GM04504 (cell line): Measurements from ENCODE around the gene TOP2B.

Source experiments
- DNase-seq: peaks from one replicate; pipeline ENCODE4 v3.0.0-alpha.2; 2012; ENCODE audit warnings: low read depth

Gene TOP2B

GRCh38 chr3:25619382-25619781 is 45.3 kb downstream of the TOP2B start:
- no peak for DNase-seq

GRCh38 chr3:25618028-25618427 is 46.7 kb downstream of the TOP2B start:
- no peak for DNase-seq

DNA sequence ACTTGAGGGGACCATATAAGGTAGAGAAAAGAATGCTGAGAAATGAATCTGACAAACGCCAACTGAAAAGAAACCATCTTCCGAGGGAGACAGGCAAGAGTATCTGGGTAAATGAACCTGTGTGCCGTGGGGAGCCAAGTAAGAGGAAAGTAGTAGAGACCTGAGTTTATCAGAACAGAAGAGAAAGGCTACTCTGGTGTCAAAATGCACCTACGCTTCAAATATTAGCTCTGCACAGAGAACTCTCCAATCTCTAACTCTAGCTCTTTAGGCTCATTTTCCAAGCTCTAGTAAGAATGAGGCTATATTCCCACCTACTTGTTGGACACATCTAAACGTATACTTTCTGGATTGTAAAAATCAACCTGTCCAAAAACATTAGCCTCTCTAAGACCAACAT is 53.5 kb downstream of the TOP2B start:
- no peak for DNase-seq

- DNase-seq = no peak
Observed at GRCh38 chr3:25610779-25611178, 53.9 kb downstream of the TOP2B start.

- no peak for DNase-seq
Observed at GRCh38 chr3:25610167-25610566, 54.5 kb downstream of the TOP2B start.

DNA sequence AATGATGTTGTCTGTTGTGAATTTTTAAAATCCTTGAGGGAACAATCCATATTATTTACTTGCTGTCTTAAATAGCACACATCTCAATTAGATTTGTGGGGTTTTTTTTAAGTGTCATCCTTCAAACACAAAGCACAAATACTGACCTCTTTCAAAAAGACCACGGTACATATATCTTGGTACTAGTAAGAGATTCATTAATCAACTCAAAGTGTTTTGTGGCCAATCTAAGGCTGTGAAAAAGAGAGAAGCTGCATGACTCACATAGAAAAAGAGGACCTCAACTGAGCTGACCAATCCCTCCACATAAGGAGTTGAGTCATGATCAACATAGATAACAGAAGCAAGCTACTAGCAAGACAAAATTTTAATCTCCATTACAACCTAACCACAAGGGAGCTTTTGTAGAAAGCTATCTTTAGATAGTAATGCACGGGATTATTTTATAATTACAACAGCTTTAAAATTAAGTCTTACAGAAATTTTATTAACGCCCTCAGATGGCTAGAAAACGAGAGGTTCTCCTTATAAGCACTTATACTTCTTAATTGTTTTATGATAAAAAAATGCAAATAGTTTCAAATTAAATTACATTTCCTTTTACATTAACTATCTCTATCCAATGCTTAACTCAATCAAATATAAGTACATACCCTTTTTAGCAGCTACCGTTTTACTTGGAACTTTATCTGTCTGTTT is 60.5 kb downstream of the TOP2B start:
- DNase-seq = peak; percentile 35

DNA sequence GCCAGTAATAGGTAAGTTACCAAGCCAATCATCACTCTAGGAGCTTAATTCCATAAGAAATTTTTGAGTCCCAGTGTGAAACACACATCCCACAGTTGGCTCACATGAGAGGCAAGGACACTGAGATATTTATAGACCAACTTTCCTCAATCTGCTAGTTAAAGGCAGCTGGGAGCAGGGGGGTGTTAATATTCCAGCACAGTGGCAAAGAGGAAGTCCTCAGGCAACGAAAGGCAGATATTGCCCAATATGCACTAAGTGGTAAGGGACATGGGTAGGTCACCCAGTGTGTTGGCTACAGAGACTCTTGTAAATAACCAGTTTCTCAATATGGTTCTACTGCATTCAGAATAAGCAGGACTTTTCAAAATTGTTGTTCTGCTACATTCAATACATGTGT is 61.0 kb downstream of the TOP2B start:
- DNase-seq = peak; percentile 17

- DNase-seq = no peak
Observed at GRCh38 chr3:25597535-25598101, 67.1 kb downstream of the TOP2B start.

- DNase-seq = peak; percentile 69
Observed at GRCh38 chr3:25594007-25594502, 70.7 kb downstream of the TOP2B start.

DNA sequence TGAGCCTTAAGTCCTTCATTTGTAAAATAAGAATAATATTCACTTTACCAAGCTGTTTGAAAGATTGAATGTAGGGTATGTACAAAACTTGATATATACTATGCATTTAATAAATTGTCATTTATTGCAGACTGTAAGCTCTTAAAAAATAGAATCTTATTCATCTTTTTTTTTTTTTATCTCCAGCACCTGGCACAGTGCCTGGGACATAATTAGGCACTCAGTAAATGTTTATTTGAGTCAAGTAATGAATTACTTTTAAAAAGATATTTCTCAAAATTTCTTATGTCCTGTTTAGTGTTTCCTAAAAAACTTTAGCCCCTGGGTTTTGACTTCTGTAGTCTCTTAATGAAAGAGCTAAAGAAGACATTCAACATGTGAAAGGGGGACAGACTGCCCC is 71.7 kb downstream of the TOP2B start:
- no peak for DNase-seq

GRCh38 chr3:25592510-25592968 is 72.2 kb downstream of the TOP2B start:
- no peak for DNase-seq

DNA sequence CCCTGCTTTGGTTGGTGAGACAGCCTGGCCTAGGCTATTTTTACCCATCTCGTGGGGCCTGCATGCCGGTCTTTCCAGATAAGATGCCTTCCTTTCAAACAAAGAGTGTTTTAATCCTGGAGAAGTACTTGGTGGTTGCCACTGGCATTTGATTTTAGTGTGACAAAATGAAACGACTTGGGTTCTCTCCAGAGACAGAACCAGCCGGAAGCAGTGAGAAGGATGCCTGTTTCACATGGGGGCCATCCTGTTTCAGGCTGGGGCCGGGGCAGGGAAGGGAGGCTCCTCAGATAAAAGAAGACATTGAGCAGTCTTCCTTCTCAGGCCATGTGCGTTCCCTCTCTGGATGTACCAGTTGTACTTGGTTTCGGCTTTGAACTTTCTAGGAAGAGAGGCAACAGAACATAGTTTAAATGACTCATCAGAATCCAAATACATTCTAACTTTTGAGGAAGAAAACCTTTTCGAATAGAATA is 74.9 kb downstream of the TOP2B start:
- no peak for DNase-seq

- no peak for DNase-seq
Observed at GRCh38 chr3:25589104-25589782, 75.5 kb downstream of the TOP2B start.

- no peak for DNase-seq
Observed at GRCh38 chr3:25588441-25589103, 76.1 kb downstream of the TOP2B start.

GRCh38 chr3:25587975-25588374 is 76.7 kb downstream of the TOP2B start:
- no peak for DNase-seq

DNA sequence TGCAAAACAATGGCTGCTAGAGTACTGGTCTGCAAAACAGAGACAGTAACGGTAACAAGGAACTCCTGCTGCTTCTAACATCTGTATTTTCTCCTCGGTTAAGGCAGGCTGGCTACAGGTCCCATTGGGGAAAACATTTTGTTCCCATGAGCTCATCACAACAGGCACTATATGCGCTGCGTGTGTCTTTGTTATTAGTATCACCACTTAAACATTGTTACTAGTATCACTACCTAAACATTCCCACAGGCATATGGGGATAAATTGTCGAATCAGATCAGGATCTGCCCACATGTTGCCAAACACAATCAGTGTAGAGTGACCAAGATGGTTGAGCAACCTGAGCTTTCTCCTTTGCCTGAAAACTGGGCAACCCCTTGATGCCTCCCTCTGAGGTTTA is 77.2 kb downstream of the TOP2B start:
- DNase-seq = no peak

GRCh38 chr3:25587094-25587493 is 77.6 kb downstream of the TOP2B start:
- DNase-seq = no peak

DNA sequence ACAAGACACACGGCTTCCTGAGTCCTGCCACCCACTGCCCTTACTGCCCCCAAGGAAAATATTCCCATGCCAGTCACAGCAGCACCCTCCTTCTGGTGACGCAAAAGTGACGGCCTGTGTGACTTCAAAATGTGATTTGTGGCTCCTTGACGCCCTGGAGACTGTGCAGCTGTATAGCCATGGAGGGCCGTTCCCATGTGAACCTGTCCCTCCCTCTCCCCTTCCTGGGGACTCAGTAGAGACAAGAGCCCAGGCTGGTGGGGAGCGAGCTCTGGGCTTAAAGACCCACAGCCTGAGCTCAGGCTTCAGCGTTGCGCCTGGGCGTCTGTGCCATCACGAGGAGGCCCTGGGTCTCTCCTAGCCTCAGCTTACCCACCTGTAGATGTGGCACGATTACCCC is 78.2 kb downstream of the TOP2B start:
- DNase-seq = no peak

DNA sequence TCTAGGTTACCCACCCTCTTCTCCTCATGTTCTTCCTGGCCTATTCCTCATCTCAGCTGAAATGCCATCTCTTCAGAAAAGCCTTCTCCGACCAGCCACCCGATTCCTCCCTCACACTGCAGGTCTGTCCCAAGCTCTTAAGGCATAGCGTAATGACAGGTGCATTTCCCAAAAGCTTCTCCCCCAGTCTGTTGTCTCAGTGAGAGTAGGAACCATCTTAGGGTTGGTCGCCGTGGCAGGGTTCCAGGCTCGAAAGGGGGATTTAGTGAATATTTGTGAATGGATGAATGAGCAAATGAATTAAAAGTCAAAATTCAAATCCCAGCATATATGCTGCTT is 78.6 kb downstream of the TOP2B start:
- no peak for DNase-seq

DNA sequence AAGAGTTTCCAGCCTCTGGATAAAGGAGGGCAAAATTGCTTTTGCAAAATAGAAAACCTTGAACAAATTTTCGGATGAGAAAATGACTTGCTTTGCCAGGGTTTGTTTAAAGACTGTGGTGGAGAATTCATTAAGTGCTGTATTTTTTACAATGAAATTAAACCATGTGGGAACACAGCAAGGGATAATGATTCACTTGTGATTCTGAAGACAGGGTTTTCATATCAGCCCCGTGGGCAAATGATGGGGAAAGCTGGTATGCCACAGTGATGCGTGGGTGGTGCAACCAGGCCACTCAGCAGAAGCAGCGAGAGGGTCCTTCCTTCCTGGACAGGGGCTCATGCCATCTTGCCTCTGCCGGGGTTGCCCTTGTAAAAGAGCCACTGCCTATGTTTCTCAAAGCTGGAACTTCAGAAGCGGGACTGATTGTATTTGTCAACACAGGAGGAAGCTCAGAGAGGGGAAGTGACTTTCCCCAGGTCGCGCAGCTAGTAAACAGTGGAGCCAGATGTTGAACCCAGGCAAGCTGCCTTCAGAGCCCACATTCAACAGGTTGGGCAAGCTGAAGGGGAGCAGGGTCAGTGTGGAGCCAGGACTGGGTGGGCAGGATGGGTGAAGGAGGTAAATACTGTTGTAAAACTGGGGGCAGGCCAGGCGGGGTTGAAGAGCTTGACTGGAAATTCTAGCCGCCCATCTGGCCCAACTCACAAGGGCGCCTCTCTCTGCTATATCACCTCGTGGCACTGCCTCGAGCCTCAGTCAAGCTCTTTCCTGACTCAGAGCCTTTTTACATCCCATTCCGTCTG is 79.1 kb downstream of the TOP2B start:
- DNase-seq = no peak

GRCh38 chr3:25584011-25584789 is 80.5 kb downstream of the TOP2B start:
- DNase-seq = no peak
